ENCODE measurements around the gene MSH3.

DNA sequence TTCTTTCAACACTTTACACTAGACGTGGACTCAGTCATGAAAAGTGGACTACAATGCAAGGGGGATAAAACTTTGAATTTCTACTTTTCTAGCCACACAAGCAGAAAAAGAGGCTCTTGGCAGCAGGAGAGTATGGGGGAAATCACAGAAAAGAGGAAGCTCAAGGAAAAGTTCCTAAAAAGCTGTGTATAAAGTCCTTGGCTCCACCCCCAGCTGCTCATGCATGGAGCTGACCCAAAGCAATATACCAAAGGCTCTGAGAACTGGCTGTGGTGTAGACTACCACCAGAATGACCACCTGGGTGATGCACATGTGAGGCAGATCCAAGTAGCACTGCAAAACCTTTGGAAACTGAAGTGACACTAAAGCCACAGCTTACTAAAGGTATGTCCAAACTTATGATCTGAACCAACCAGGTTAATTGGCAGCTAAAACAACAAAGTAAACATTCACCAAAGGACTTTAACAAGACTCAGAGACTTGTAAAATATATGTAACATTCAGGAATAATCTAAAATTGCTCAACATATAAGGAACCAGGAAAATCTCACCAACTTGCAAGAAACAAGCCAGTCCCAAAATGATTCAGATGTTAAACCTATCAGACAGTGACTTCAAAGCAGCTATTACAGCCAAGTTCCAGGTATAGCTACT lies 250.2 kb downstream of the MSH3 start:
- TF ChIP-seq YY1 (IDR thresholded peaks at IDR 0.05; ENCODE audit: insufficient read depth, insufficient read length) (no peak), ZNF274 (IDR thresholded peaks at IDR 0.05; ENCODE audit: low read depth, low read length) (no peak)
